Common myeloid progenitor, CD34-positive (primary cell): ENCODE measurements around the gene TRIM41.
"Not testable (repeated sequence)": the region's sequence is repeated elsewhere in the genome, so short reads cannot be mapped to it uniquely, and the experiment has no call there.

Source experiments
- CTCF ChIA-PET: fragments of 350-600 bp; sonication (Branson Sonifier 250); formaldehyde crosslinking; loops from one replicate; lab custom pipeline; 2021; ENCODE audit warnings: antibody characterized with exemption; lab: Charles Lee
- POLR2A ChIA-PET: fragments of 350-600 bp; sonication (Branson Sonifier 250); formaldehyde crosslinking; loops from one replicate; lab custom pipeline; 2021; ENCODE audit warnings: antibody characterized with exemption; lab: Charles Lee
- DNase-seq, 3 donors: peaks; one replicate each; pipeline versions ENCODE4 v3.0.0 to v3.0.0-alpha.2; 2013
- H3K27ac ChIP-seq, 2 experiments: 1 replicate in 1 of 2; 2 replicates in 1 of 2; pipeline ENCODE4 v1.7.0; 2013; ENCODE audit warnings: inconsistent platforms in 2 of 2, low read length in 2 of 2, mild to moderate bottlenecking in 2 of 2, low read depth in 1 of 2, moderate library complexity in 1 of 2; ENCODE audit not compliant: severe bottlenecking in 2 of 2, insufficient read depth in 1 of 2, poor library complexity in 1 of 2
- H3K27me3 ChIP-seq, 5 experiments: replicated peaks in 2 of 5; 1 replicate in 3 of 5; 2 replicates in 2 of 5; pipeline versions ENCODE4 v1.6.1 to v1.7.0; 2013; ENCODE audit warnings: low read length in 4 of 5, mild to moderate bottlenecking in 2 of 5, moderate library complexity in 2 of 5, inconsistent platforms in 1 of 5; ENCODE audit not compliant: insufficient read depth in 5 of 5, control insufficient read depth in 4 of 5
- H3K36me3 ChIP-seq, 4 experiments: 1 replicate in 2 of 4; 2 replicates in 2 of 4; pipeline versions ENCODE4 v1.6.1 to v1.7.0; 2013; ENCODE audit warnings: low read length in 3 of 4, control low read depth in 1 of 4, mild to moderate bottlenecking in 1 of 4; ENCODE audit not compliant: control insufficient read depth in 4 of 4, insufficient read depth in 4 of 4
- H3K4me1 ChIP-seq, 4 experiments: 1 replicate in 3 of 4; 2 replicates in 1 of 4; pipeline versions ENCODE4 v1.6.1 to v1.7.1; 2013; ENCODE audit warnings: low read length in 3 of 4, mild to moderate bottlenecking in 3 of 4, control low read depth in 1 of 4, inconsistent platforms in 1 of 4, moderate library complexity in 1 of 4; ENCODE audit not compliant: control insufficient read depth in 4 of 4, insufficient read depth in 4 of 4; ENCODE audit errors: control extremely low read depth in 1 of 4
- H3K4me3 ChIP-seq, 7 experiments: 1 replicate in 4 of 7; 2 replicates in 3 of 7; pipeline versions ENCODE4 v1.5.1 to v1.7.0; 2013; ENCODE audit warnings: mild to moderate bottlenecking in 7 of 7, low read length in 6 of 7, moderate library complexity in 6 of 7, inconsistent platforms in 2 of 7, low read depth in 2 of 7, control low read depth in 1 of 7; ENCODE audit not compliant: insufficient read depth in 4 of 7, control insufficient read depth in 1 of 7; ENCODE audit errors: extremely low read depth in 1 of 7
- H3K9me3 ChIP-seq, 5 experiments: 1 replicate in 4 of 5; 2 replicates in 1 of 5; pipeline versions ENCODE4 v1.6.1 to v1.7.1; 2013; ENCODE audit warnings: low read length in 4 of 5, mild to moderate bottlenecking in 2 of 5, inconsistent platforms in 1 of 5, low read depth in 1 of 5, moderate library complexity in 1 of 5; ENCODE audit not compliant: control insufficient read depth in 4 of 5, insufficient read depth in 2 of 5; ENCODE audit errors: control extremely low read depth in 1 of 5
- WGBS: methylation state at CpG from one replicate; pipeline ENCODE4 v1.1.5; 2013; ENCODE audit not compliant: insufficient coverage; 5-methylcytosine and 5-hydroxymethylcytosine counted together

The TRIM41 gene

DNA sequence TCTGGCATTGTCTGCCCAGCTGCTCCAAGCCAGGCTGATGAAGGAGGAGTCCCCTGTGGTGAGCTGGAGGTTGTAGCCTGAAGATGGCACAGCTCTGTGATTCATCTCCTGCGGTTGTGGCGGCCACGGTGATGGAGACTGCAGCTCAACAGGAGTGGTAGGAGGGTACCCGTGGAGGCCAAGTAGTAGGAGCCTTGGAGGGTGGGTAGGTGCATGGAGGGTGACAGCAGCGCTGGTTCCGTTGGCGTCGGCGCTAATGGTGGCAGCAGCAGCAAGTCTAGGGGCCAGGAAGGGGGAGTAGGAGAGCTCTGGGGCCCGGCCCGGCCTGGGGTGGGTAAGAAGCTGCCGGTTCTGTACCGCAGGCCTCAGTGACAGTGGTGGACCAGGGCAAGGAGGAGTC, 60.3 kb downstream of the TRIM41 start:
- WGBS, result 90% methylated on average over 11 of the region's 13 CpGs
- ChIA-PET CTCF (no interaction called here), POLR2A (interaction anchor here (1.2 kb wide), 1 partner anchor 21 kb away, joined by 3 read pairs; no protein-coding TSS in a partner anchor)
- H3K4me3 ChIP-seq, result no peak overlapping the region
- no peaks in the 10 kb centered on the region for H3K4me1 ChIP-seq
- no peaks in the 10 kb centered on the region for H3K36me3 ChIP-seq
- no peaks in the 10 kb centered on the region for H3K27me3 ChIP-seq
- no peaks in the 10 kb centered on the region for H3K9me3 ChIP-seq
- H3K27ac ChIP-seq, result no peak overlapping the region
- no peak for DNase-seq

DNA sequence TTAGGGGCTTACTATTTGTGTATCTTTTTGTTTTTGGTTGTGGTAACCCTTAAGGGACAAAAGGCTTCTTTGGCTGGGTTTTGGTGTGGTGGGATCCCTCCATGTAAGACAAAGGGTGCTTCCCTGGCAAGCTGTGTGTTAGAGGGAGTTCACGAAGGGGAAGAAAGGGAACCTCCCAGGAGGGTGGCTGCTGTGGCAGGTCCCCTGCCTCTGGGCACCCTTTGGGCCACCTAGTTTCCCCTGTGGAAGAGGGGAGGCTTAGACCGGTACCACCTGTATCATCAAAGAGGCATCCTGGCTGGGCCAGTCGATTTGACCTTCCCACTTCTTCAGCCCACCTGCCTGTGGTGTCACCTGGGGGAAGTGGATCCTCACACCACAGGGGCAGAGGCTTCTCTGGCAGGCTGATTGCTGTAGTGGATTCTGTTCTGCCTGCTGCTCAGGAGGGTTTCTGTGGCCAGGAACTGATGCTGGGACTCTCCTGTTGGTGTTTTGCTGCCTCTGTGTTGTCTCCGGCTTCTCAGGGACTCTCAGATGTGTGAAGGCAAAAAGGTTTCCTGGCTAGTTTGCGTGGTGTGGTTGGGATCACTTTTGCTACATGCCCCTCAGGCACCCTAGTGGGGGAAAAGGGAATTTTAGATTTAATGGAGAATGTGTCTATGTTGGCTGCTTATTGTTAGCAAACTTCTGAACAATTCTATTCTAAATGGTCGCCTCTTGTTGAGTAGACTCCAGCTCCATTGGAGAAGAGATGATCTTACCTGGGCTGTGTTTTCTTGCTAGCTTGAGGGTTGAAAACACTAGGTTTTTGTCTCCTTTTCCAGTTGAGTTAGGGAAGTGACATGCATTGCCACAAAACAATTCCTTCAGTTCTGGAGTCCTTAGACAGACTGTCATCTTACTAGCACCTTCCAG, 61.0 kb downstream of the TRIM41 start:
- H3K4me1 ChIP-seq, H3K27me3 ChIP-seq, CTCF ChIA-PET, H3K4me3 ChIP-seq, H3K9me3 ChIP-seq, H3K36me3 ChIP-seq, DNase-seq, H3K27ac ChIP-seq: not testable (repeated sequence)
- POLR2A ChIA-PET, result interaction anchor here (1.2 kb wide), 1 partner anchor 22 kb away, joined by 3 read pairs; no protein-coding TSS in a partner anchor
- 100% methylated on average over 1 of the region's 6 CpGs for WGBS
